Gastrocnemius medialis (tissue), 4 donors: ENCODE results near the gene LDHAL6A. TPM values are rescaled to one million over a fixed set of nuclear protein-coding genes. Genes with fewer than 3 reads are reported as not detected.

Source experiments
- ATAC-seq, 2 donors: fragments of 150-250 bp; one replicate each; pipeline ENCODE4 v1.9.1; 2016
- DNase-seq, 2 donors: peaks; one replicate each; pipeline ENCODE4 v3.0.0-alpha.2; 2019
- H3K27ac ChIP-seq, 4 donors: fragments of 200-600 bp; sonication (generic); 1 replicate in 1 of 4; 2 replicates in 3 of 4; pipeline ENCODE4 v1.5.1; 2016 to 2018; ENCODE audit warnings: mild to moderate bottlenecking in 2 of 4, moderate library complexity in 1 of 4
- H3K27me3 ChIP-seq, 3 donors: fragments of 200-600 bp; sonication (generic) in 2 of 3; 1 replicate in 1 of 3; 2 replicates in 2 of 3; pipeline versions ENCODE4 v1.5.1 to v1.6.0; 2016 to 2019; ENCODE audit warnings: mild to moderate bottlenecking in 1 of 3, moderate library complexity in 1 of 3
- H3K36me3 ChIP-seq, 2 donors: fragments of 200-600 bp; sonication (generic) in 1 of 2; one replicate each; pipeline ENCODE4 v1.5.1; 2017 to 2018
- H3K4me1 ChIP-seq, 2 donors: fragments of 200-600 bp; sonication (generic) in 1 of 2; one replicate each; pipeline ENCODE4 v1.5.1; 2016 to 2017; ENCODE audit warnings: mild to moderate bottlenecking in 2 of 2
- H3K4me3 ChIP-seq, 4 donors: fragments of 200-600 bp; sonication (generic) in 3 of 4; 1 replicate in 1 of 4; 2 replicates in 3 of 4; pipeline ENCODE4 v1.5.1; 2016 to 2019; ENCODE audit warnings: mild to moderate bottlenecking in 2 of 4
- H3K9me3 ChIP-seq, 3 donors: fragments of 200-600 bp; sonication (generic) in 2 of 3; 1 replicate in 1 of 3; 2 replicates in 2 of 3; pipeline ENCODE4 v1.5.1; 2016 to 2019
- POLR2A ChIP-seq, 2 donors: fragments of 450-650 bp; IDR thresholded peaks; one replicate each; pipeline ENCODE4 v1.6.1; 2017; ENCODE audit warnings: antibody characterized with exemption in 2 of 2, mild to moderate bottlenecking in 2 of 2, moderate library complexity in 2 of 2
- in situ Hi-C, 4 donors: fragments of 200-750 bp; cut with MboI; loops; one replicate each; pipeline versions ENCODE4 v1.15.0 to v1.8.0; 2017; ENCODE audit warnings: low sequenced_read_pairs in 4 of 4
- intact Hi-C: fragments of 100-400 bp; cut with DNase I; formaldehyde crosslinking; loops from one replicate; pipeline ENCODE4 v1.15.1; 2023; ENCODE audit warnings: low total_unique reads
- total RNA-seq, 4 donors: library from RNA; depleted of rRNA; stranded (reverse); fragments of >200 nt; gene quantifications; one replicate each; pipeline versions ENCODE4 v1.1.0 to v1.2.3, GENCODE V29; 2016
- TF ChIP-seq, protein P1 (sequence below), 5 experiments: fragments of 450-650 bp in 3 of 5; fragments of 200-600 bp in 2 of 5; sonication (generic) in 2 of 5; IDR thresholded peaks in 4 of 5; conservative IDR thresholded peaks in 1 of 5; 1 replicate in 4 of 5; 2 replicates in 1 of 5; pipeline ENCODE4 v1.5.1; 2016 to 2019; ENCODE audit warnings: antibody characterized with exemption in 5 of 5, mild to moderate bottlenecking in 3 of 5, moderate library complexity in 3 of 5

Gene LDHAL6A
- total RNA-seq, 4 donors from 2014 or later, result not detected

- H3K36me3 ChIP-seq, result peaks cover 0 to 8% of the 10 kb centered on the region in 2 donors
- no peak for TF ChIP-seq POLR2A (IDR thresholded peaks at IDR 0.05)
- TF ChIP-seq, protein P1, sequence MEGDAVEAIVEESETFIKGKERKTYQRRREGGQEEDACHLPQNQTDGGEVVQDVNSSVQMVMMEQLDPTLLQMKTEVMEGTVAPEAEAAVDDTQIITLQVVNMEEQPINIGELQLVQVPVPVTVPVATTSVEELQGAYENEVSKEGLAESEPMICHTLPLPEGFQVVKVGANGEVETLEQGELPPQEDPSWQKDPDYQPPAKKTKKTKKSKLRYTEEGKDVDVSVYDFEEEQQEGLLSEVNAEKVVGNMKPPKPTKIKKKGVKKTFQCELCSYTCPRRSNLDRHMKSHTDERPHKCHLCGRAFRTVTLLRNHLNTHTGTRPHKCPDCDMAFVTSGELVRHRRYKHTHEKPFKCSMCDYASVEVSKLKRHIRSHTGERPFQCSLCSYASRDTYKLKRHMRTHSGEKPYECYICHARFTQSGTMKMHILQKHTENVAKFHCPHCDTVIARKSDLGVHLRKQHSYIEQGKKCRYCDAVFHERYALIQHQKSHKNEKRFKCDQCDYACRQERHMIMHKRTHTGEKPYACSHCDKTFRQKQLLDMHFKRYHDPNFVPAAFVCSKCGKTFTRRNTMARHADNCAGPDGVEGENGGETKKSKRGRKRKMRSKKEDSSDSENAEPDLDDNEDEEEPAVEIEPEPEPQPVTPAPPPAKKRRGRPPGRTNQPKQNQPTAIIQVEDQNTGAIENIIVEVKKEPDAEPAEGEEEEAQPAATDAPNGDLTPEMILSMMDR (IDR thresholded peaks at IDR 0.05 in 4 of 5, conservative IDR thresholded peaks at IDR 0.05 in 1 of 5), result no peak
- H3K4me3 ChIP-seq, result no peak overlapping the region
- DNase-seq (no peak), ATAC-seq (no peak)
- in situ Hi-C loops, result no loop called here
- no peaks in the 10 kb centered on the region for H3K9me3 ChIP-seq
- H3K27ac ChIP-seq, result no peak overlapping the region
- intact Hi-C loops, result no loop called here
- H3K27me3 ChIP-seq, result no peaks in the 10 kb centered on the region
- H3K4me1 ChIP-seq, result no peaks in the 10 kb centered on the region
Measured at GRCh38 chr11:18466402-18466801, 10.7 kb downstream of the LDHAL6A start.

GRCh38 chr11:18468059-18468458, 12.4 kb downstream of the LDHAL6A start:
- Histone ChIP-seq H3K27me3 (no peaks in the 10 kb centered on the region), H3K4me3 (no peak overlapping the region), H3K36me3 (peaks cover 0 to 8% of the 10 kb centered on the region in 2 donors), H3K4me1 (no peaks in the 10 kb centered on the region), H3K27ac (no peak overlapping the region), H3K9me3 (no peaks in the 10 kb centered on the region)
- in situ Hi-C loops, result no loop called here
- intact Hi-C loops, result no loop called here
- DNase-seq, result no peak
- no peak for TF ChIP-seq POLR2A (IDR thresholded peaks at IDR 0.05)
- TF ChIP-seq, protein P1 (IDR thresholded peaks at IDR 0.05 in 4 of 5, conservative IDR thresholded peaks at IDR 0.05 in 1 of 5), result no peak
- ATAC-seq, result no peak

- Histone ChIP-seq H3K4me1 (no peaks in the 10 kb centered on the region), H3K36me3 (peaks cover 0 to 8% of the 10 kb centered on the region in 2 donors), H3K9me3 (no peaks in the 10 kb centered on the region), H3K27me3 (no peaks in the 10 kb centered on the region), H3K27ac (no peak overlapping the region), H3K4me3 (no peak overlapping the region)
- DNase-seq (no peak), ATAC-seq (no peak)
- intact Hi-C loops, result no loop called here
- no peak for TF ChIP-seq POLR2A (IDR thresholded peaks at IDR 0.05)
- TF ChIP-seq, protein P1 (IDR thresholded peaks at IDR 0.05 in 4 of 5, conservative IDR thresholded peaks at IDR 0.05 in 1 of 5), result no peak
- in situ Hi-C loops, result no loop called here
Measured at GRCh38 chr11:18468961-18469360, 13.3 kb downstream of the LDHAL6A start.

GRCh38 chr11:18471995-18472394, 16.3 kb downstream of the LDHAL6A start:
- Histone ChIP-seq H3K36me3 (peaks cover 0 to 32% of the 10 kb centered on the region in 2 donors), H3K4me3 (no peak overlapping the region), H3K27ac (no peak overlapping the region), H3K4me1 (no peaks in the 10 kb centered on the region), H3K27me3 (no peaks in the 10 kb centered on the region), H3K9me3 (no peaks in the 10 kb centered on the region)
- TF ChIP-seq, protein P1 (IDR thresholded peaks at IDR 0.05 in 4 of 5, conservative IDR thresholded peaks at IDR 0.05 in 1 of 5), result no peak
- no peak for TF ChIP-seq POLR2A (IDR thresholded peaks at IDR 0.05)
- intact Hi-C loops, result no loop called here
- in situ Hi-C loops, result no loop called here
- no peak for ATAC-seq
- DNase-seq, result no peak

GRCh38 chr11:18472587-18472986, 16.9 kb downstream of the LDHAL6A start:
- ATAC-seq, result no peak
- H3K4me1 ChIP-seq, result no peaks in the 10 kb centered on the region
- peaks cover 0 to 38% of the 10 kb centered on the region in 2 donors for H3K36me3 ChIP-seq
- no peak overlapping the region for H3K27ac ChIP-seq
- H3K9me3 ChIP-seq, result no peaks in the 10 kb centered on the region
- no peak for TF ChIP-seq POLR2A (IDR thresholded peaks at IDR 0.05)
- TF ChIP-seq, protein P1 (IDR thresholded peaks at IDR 0.05 in 4 of 5, conservative IDR thresholded peaks at IDR 0.05 in 1 of 5), result no peak
- no peaks in the 10 kb centered on the region for H3K27me3 ChIP-seq
- no peak for DNase-seq
- no peak overlapping the region for H3K4me3 ChIP-seq
- intact Hi-C loops (no loop called here), in situ Hi-C loops (no loop called here)
